ENCODE results near the gene MPL. TPM values are rescaled to one million over a fixed set of nuclear protein-coding genes. Genes with fewer than 3 reads are reported as not detected.

The MPL gene
- total and polyA plus RNA-seq, 10 of the 15 experiments (the other 5 are each of a cell fraction or from before 2014, with no cell fraction given): not detected

GRCh38 chr1:43296207-43296606 is 41.4 kb upstream of the MPL start:
- peaks cover 13% of the 10 kb centered on the region for H3K4me1 ChIP-seq (ENCODE audit: control insufficient read depth, insufficient read depth, low read length)
- CTCF ChIA-PET: interaction anchor here (1.8 to 4.3 kb wide), 2 partner anchors 57 to 69 kb away, joined by 3 to 19 read pairs; no protein-coding TSS in a partner anchor
- intact Hi-C loops (cut with micrococcal nuclease; ENCODE audit: unreplicated experiment): loop anchor here (5.0 kb wide), 1 partner anchor 71 kb away; the partner anchor contains the start of gene ELOVL1
- no TSS peak for BruUV-seq (replicated peaks)
- no peaks in the 10 kb centered on the region for H3K36me3 ChIP-seq (ENCODE audit: control insufficient read depth in 2 of 2, insufficient read depth in 2 of 2, low read length in 1 of 2)
- ATAC-seq: no peak
- no peaks in the 10 kb centered on the region for H3K27me3 ChIP-seq (replicated peaks in 1 of 2; ENCODE audit: control insufficient read depth in 2 of 2, insufficient read depth in 2 of 2, low read length in 1 of 2)
- no peak for TF ChIP-seq STAT3 (IDR thresholded peaks at IDR 0.05; ENCODE audit: low read depth, low read length)
- TF ChIP-seq ATF3 (IDR thresholded peaks at IDR 0.05; ENCODE audit: borderline replicate concordance, extremely low read depth, low read depth, low read length): no peak
- TF ChIP-seq CTCF (IDR thresholded peaks at IDR 0.05 in 2 of 3, conservative IDR thresholded peaks at IDR 0.05 in 1 of 3; ENCODE audit: control insufficient read depth in 2 of 3, extremely low read depth in 1 of 3, insufficient read depth in 1 of 3, low read depth in 3 of 3, low read length in 3 of 3): no peak
- TF ChIP-seq SMARCA5 (IDR thresholded peaks at IDR 0.05): no peak
- no peak for TF ChIP-seq NFYB (IDR thresholded peaks at IDR 0.05; ENCODE audit: insufficient read depth, low read depth, low read length)
- no peak for TF ChIP-seq NR2C1 (IDR thresholded peaks at IDR 0.05)
- no peak for TF ChIP-seq IKZF1 (conservative IDR thresholded peaks at IDR 0.05)
- no peak for TF ChIP-seq SMC3 (IDR thresholded peaks at IDR 0.05; ENCODE audit: borderline replicate concordance, low read length)
- no peak for TF ChIP-seq RUNX3 (IDR thresholded peaks at IDR 0.05; ENCODE audit: low read length)
- TF ChIP-seq NFIC (IDR thresholded peaks at IDR 0.05; ENCODE audit: low read depth, low read length): no peak
- no peak for TF ChIP-seq FOS (IDR thresholded peaks at IDR 0.05; ENCODE audit: borderline replicate concordance, extremely low read depth, insufficient read length)
- no peak for TF ChIP-seq E2F4 (IDR thresholded peaks at IDR 0.05; ENCODE audit: low read depth, low read length)
- no peak for TF ChIP-seq PAX8 (IDR thresholded peaks at IDR 0.05)
- no peak for TF ChIP-seq ZNF24 (IDR thresholded peaks at IDR 0.05)
- no peak for TF ChIP-seq CBX3 (IDR thresholded peaks at IDR 0.05; ENCODE audit: borderline replicate concordance, low read depth)
- no peak for TF ChIP-seq CHD2 (IDR thresholded peaks at IDR 0.05; ENCODE audit: borderline replicate concordance, low read depth, low read length)
- TF ChIP-seq SIN3A (IDR thresholded peaks at IDR 0.05; ENCODE audit: low read depth, low read length): no peak
- TF ChIP-seq ZBED1 (IDR thresholded peaks at IDR 0.05; ENCODE audit: borderline replicate concordance): no peak
- TF ChIP-seq TAF1 (IDR thresholded peaks at IDR 0.05; ENCODE audit: borderline replicate concordance, low read depth, low read length): no peak
- no peaks in the 10 kb centered on the region for H4K20me1 ChIP-seq (ENCODE audit: control insufficient read depth, insufficient read depth)
- H3K79me2 ChIP-seq (ENCODE audit: control insufficient read depth, insufficient read depth, low read length): no peaks in the 10 kb centered on the region
- RAD21 ChIA-PET (ENCODE audit: unreplicated experiment): interaction anchor here (0.8 to 4.7 kb wide), 4 partner anchors 12 to 94 kb away, joined by 4 to 30 read pairs (median 5); no protein-coding TSS in a partner anchor
- in situ Hi-C loops (cut with MboI): no loop called here
- no peak for FAIRE-seq
- H3K27ac ChIP-seq (ENCODE audit: control insufficient read depth, insufficient read depth): peak overlapping the region; percentile 75
- POLR2A ChIA-PET: no interaction called here
- no peak overlapping the region for H3K9ac ChIP-seq (ENCODE audit: control insufficient read depth, insufficient read depth, low read length)
- H3K4me2 ChIP-seq (ENCODE audit: control insufficient read depth, insufficient read depth): peak overlapping the region; percentile 71; the same call in 1 of the 2 replicates
- 52% methylated on average over 1 of the region's 1 CpG for WGBS (ENCODE audit: insufficient coverage, insufficient replicate concordance, low lambda C conversion rate, missing lambda C conversion rate)
- no peak for DNase-seq (ENCODE audit: low read depth, low spot score)
- H3K9me3 ChIP-seq (replicated peaks; ENCODE audit: control insufficient read depth, insufficient read depth, low read length): no peaks in the 10 kb centered on the region
- no peak overlapping the region for H3K4me3 ChIP-seq
- no peak overlapping the region; the same call in 1 of the 2 replicates for H2AFZ ChIP-seq (ENCODE audit: control insufficient read depth, low read depth, low read length)
- SMC1A ChIA-PET (ENCODE audit: uncharacterized antibody, unreplicated experiment): interaction anchor here (1.3 to 5.9 kb wide), 2 partner anchors 34 to 57 kb away, joined by 4 to 40 read pairs; no protein-coding TSS in a partner anchor

Data from GM12878 (cell line).